Activated CD8-positive, alpha-beta memory T cell treated with anti-CD3 and anti-CD28 coated beads for 4 hours (primary cell): Measurements from ENCODE around the gene MTMR12.
"Not testable (repeated sequence)": the region's sequence is repeated elsewhere in the genome, so short reads cannot be mapped to it uniquely, and the experiment has no call there.

ENCODE experiments used
- DNase-seq, 2 donors: peaks; one replicate each; pipeline ENCODE4 v3.0.0-alpha.2; 2020; ENCODE audit warnings: low read depth in 2 of 2

Gene MTMR12

DNA sequence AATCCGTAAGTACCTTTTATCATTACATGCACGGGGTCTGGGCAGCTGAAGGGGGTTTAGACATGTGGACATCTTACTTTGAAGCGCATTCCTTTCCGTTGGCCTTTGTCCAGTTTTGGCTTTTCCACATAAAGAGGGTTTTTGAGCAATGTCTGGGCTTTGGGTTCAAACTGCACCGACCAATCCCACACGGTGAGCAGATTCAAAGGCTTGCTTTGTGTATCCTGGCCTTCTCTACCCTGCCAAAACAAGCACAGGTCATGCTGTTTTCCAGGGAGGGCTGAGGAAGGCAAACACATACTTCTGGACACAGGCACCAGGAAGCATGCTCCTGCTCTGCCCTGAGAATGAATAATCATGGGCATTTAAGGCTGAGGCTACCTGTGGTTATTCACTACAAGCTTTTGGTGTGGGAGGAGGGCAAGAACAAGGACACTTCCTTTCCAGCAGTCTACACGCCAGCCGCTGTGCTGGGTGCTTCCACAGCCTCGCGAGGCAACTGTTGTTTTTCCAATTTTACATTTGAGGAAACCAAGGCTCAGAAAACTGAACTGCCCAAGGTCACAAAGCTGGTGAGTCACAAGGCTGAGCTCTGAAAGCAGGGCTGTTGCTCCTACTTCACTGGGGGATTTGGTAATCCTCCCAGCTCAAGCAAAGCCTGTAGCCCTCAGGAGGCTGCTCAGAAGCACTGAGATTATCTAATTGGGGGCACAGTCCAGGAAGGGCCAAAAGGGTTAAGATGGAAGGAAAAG is 78.9 kb downstream of the MTMR12 start:
- no peak for DNase-seq

DNA sequence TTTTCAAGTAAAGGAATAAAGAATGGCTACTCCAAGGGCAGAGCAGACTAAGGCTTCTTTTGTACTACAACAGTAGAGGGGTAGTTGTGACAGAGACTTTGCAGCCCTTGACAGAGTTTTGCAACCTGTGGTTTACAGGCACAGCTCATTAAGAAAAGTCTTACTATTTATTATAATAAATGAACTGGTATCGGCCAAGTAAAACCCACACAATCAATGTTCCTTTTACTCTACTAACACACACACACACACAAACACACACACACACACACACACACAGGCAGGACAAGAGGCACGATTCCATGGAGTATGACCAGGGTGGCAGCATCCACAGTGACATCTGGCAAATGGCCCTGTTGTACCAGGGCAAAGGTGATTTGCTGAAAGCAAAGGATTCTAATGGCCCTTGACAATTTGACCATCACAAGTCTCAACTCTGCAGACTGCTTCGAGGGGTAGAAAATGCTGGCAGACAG is 79.5 kb downstream of the MTMR12 start:
- no peak for DNase-seq

DNA sequence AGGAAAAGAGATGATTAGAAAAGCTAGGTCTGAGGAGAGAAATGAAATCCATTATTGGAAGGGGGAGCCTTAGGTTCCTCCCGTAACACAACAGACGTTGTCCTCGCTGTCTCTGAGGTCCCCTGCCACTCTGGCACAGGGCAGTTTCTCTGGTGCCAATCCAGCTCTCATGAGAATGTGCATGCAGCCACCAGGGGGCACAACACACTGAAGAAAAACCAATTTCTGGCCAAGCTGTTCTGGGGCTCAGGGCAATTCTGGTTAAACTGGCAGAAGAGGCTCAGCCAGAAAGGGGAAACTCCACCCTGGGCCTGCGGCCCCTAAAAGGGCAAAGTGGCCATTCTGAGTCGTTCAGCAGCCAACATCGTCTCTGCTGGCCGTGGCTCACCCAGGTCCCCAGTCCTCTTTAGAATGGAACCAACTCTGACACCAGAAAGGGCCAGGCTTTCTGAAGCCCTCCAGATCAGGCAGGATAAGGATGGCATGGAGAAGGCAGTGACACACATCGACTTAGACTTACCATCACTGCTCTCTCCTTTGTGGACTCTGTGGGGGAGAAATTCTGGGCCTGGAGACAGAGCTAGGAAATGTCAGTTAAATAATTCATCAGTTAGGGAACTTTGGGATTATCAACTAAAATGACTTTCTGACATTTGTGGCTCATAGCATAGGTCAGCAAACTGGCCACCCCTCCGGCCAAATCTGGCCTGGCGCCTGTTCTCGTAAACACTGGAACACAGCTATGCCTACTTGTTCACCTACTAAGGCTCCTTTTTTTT is 80.1 kb downstream of the MTMR12 start:
- peak; percentile 50 to 52 for DNase-seq

DNA sequence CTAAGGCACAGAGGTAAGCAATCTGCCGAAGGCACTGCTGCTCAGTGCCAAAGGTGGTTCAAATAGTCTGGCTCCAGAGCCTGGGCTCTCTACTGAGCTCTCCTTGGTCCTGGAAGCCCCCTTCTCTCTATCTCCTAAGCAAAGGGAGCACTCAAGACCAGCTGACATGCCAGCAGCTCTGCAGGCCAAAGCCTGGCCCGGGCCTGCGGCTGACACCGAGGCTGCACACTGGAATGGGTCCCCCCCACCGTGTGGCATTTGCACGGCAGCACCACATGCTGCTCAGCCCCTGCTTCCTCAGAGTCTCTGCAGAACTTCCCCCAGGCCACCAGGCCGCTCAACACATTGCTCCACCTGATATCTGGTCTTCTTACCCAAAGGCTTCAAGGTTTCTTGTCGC is 80.8 kb downstream of the MTMR12 start:
- DNase-seq: no peak

DNA sequence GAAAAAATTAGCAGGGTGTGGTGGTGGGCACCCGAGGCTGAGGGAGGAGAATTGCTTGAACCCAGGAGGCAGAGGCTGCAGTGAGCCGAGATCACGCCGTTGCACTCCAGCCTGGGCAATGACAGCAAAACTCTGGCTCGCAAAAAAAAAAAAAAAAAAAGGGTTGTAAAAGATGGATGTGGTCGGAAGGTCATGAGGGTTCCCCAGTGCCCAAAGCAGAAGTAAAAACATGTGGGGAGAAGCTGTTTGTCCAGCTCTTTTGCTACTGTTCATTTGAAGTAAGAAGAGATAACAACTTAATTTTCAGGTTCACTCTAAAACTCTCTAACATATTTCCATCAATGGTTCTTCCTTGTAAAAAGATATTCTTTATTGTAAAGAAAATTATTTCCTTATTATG is 81.5 kb downstream of the MTMR12 start:
- no peak for DNase-seq

DNA sequence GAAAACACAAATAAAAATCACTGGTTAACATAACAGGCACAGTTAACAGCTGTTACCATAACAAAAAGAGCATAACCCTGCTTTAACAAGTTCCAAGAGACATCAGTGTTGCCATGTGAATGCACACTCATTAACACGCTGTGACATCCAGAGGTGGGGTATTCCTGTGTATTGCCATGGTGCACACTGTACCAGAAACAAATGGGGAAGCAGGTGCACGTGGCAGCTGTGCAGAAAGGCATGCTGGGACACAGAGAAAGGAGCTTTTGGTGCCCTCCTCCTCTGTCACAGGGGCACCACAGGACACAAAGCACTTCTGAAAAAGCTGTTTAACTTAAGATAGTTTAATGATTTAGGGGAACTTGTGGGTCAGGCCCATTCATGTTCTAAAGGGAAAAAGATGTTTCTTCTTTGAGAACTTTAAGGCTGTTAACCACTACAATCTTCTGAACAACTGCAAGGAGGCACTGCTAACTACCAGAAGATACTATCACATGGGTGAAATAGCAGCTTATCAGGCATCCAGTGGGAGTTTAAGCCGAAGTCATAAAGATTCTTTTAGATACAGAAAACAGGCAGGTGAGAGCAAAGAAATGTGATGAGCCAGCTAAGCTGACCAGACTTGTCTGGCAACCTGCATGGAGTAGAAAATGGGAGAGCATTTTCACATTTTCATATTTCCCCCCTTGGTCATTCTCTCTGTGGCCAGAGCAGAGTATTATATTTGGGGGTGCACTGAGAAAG is 82.2 kb downstream of the MTMR12 start:
- no peak for DNase-seq

DNA sequence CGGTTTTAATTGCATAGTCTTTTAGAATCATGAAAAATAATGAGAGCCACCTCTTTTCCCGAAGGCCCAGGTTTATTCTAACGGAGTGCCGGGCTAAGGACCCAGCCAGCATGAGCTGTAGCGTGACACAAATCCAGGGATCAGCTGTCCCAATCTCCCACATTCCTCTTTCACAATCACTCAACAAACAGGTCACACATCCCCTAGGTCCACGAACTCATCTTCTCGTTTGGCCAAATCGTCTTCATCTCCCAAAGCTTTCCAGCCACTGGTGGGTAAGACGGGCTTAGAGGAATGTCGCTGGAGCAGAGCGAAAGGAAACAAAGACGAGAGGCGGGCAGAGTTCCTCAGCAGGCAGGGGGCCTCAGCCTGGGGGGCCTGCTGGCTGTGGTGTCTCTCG is 83.2 kb downstream of the MTMR12 start:
- no peak for DNase-seq

DNA sequence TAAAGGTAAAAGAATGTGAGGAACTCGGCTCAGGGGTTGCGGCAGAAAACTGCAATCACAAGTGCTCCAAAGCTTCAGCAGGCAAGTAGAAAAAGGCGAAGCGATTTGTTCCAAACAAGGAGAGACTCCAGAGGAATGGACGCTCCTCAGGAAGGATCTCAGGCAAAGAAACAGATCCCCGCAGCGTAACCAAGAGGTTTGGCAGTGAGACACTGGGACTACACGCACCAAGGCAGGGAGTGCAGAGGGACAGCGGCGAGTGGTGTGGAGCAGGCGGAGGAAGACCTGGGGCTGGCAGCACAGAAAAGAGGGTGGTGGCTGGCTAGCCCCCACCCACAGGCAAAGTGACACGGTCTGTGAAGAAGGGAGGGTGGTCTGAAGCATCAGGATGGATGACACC is 83.9 kb downstream of the MTMR12 start:
- no peak for DNase-seq

DNA sequence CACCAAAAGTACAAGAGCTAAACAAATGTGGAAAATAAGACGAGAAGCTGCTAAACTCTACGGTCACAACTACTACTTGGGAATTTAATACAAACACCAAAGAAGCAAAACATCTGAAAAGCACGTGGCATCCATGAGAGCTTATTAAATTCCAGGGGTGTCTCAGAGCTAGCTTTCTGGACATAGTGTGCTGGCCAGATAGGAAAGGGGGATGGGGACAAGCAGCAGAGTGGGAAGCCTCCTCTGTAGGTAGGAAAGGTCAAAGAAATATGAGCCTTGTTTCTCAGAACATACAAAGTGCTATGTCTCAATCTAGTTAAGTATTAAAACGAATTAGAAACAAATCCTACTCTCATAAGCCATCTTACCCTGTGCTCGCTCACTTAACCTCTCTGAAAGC is 87.3 kb downstream of the MTMR12 start:
- no peak for DNase-seq

DNA sequence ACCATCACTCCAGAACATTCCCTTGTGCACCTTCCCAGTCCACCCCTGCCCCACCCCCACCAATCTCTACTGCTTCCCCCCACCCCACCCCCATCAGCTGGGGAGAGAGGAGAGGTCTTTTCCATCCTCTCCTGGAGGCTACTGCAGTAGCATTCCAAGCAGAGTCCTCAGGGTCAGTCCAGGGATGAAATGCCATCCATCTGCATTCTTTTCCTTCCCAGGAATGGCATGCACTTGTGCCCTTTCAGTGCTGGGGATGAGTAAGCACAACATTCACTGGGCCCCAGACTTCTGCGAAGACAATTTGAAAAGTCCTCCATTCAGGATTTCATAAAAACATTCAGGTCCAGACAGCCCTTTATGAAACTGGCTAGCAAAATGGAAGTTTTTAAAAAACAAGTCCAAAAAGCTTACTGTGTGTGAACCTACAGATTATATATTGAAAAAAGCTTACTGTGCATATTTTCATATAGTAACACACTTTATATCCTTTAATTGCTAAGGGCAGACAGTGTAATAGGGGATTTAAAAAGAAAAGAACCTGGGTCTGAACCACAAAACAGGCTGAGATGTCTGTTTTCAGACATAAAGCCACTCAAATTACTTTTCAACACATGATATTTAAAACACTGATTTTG is 88.6 kb downstream of the MTMR12 start:
- DNase-seq: no peak

DNA sequence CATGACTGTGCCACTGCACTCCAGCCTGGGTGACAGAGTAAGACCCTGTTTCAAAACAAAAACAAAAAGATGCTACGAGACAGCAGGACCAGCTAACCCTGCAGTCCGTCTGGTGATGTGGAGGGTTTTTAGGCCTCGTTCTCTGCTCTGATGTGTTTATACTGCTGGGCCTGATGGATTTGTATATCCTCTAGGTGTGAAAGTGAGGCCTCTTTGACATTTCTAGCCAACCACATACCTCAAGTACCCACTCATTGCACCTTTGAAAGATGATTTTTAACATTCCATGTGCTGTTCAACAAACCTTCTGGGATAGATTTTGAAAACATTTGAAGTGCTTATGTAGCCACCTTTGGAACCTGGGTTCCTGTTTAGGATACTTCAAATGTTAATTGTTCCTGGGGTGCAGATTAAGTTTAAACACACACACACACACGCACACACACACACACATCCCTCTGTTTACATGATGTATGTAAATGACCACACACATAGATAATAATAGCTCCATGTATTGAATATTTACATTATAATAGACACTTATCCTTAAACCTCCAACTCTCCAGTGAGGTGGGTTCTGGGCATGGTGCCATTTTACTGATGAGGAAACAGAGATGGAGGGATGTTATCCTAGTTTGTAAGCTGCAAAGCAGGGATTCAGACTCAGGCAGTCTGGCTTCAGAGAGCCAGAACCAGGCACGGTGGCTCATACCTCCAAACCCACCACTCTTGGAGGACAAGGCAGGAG is 89.8 kb downstream of the MTMR12 start:
- DNase-seq: no peak

DNA sequence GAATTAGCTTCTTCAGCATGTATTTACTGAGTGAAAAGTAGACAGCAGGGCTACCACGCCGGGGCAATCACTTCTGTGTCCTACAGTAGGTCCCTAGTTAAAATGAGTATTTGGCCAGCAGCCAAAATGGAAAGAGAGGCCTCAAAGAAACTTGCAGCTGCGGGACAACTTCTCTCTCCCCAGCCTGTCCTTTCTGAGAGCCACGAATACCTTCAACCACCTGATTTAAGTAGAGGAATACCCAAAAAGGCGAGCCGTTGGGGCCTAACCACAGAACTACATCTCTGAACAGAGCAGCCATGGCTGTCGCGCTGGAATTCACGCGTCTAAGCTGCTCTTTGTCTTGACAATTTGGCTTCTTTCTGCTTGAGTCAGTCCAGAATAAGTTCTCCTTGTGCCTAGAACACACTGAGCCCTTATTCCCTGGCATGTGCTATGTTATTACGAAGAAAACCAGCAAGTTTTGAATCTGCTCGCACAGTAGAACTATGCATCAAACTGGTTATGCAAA is 94.8 kb downstream of the MTMR12 start:
- DNase-seq: no peak

DNA sequence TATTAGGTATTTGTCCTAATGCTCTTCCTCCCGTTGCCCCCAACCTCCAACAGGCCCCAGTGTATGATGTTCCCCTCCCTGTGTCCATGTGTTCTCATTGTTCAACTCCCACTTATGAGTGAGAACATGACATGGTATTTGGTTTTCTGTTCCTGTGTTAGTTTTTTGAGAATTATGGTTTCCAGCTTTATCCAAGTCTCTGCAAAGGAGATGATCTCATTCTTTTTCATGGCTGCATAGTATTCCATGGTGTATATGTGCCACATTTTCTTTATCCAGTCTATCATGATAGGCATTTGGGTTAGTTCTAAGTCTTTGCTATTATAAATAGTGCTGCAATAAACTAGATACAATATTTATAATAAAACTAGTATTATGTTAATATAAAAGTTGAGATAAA is 98.4 kb downstream of the MTMR12 start:
- not testable (repeated sequence) for DNase-seq

DNA sequence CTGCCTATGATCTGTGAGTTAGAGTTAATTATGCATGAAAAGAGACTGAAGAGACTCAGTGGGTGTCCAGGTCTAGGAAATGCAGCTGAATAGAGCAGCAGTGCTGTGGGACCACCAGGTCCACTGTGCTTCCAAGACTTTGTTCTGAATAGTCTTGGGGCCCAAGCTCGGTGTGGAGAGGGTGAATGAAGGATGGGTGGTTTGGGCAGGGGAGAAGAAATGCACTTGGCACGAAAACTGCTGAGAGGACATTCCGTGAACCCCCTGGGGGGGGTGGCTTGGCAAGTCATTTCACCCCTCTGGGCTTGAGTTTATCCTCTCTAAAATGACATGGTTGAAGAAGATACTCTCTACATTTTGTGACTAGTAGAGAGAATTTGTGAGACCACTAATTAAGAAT is 102.6 kb downstream of the MTMR12 start:
- DNase-seq: no peak

DNA sequence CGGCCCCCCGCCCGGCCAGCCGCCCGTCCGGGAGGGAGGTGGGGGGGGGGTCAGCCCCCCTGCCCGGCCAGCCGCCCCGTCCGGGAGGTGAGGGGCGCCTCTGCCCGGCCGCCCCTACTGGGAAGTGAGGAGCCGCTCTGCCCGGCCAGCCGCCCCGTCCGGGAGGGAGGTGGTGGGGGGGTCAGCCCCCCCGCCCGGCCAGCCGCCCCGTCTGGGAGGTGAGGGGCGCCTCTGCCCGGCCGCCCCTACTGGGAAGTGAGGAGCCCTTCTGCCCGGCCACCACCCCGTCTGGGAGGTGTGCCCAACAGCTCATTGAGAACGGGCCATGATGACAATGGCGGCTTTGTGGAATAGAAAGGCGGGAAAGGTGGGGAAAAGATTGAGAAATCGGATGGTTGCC is 103.9 kb downstream of the MTMR12 start:
- not testable (repeated sequence) for DNase-seq

DNA sequence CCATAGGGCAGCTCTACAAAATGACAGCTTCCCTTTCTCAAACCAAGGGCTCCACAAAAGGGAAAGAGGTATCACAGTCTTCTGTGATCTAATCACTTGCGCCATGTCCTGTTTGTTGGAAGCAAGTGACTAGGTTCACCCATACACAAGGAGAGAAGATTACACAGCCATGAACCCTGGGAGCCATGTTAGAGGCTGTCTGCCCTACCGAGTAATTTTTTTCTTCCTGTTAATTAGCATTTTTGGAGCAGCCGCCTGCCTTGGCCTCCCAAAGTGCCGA is 105.4 kb downstream of the MTMR12 start:
- no peak for DNase-seq

DNA sequence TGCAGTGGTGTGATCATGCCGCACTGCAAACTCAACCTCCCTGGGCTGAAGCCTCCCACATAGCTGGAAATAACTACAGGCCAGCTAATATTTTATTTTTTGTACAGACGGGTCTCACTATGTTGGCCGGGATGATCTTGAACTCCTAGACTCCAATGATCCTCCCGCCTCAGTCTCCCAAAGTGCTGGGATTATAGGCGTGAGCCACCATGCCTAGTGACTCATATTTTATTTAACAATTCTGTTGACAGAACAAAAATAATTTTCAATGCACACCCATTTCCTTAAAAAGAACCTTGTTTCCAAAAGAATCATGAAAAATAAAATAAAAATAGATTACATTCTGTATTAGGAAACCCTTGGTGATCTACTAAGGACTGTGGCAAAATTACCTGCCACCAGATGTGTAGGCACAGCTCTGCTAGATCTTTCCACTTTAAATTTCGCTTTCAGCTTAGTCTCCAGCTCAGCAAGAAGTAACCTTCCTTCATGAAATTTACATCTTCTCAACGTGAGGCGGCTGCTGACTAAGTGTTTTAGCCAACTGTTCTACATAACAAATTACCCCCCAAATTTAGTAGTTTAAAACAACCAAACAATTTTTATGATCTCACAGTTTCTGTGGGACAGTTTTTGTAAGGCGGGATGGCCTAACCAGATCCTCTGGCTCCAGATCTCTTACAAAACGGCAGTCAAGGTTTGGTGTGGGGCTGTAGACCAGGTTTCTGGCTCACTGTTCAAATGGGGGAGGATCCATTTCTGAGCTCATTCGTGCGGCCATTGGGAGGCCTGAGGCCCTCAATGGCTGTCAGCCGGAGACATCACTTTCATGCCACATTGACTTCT is 106.0 kb downstream of the MTMR12 start:
- DNase-seq: no peak

DNA sequence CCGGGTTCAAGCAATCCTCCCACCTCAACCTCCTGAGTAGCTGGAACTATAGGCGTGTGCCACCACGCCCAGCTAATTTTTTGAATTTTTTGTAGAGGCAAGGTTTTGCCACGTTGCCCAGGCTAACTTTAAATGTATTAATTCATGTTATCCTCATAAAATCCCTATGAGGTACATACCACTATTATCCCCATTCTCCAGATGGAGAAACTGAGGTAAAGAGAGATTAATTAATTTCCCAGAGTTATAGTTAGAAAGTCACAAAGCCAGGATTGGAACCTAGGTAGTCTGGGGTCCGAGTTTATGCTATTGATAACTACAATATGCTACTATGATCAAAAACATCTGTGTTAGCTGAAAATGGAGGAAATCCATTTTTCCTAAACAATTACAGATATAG is 106.7 kb downstream of the MTMR12 start:
- no peak for DNase-seq

DNA sequence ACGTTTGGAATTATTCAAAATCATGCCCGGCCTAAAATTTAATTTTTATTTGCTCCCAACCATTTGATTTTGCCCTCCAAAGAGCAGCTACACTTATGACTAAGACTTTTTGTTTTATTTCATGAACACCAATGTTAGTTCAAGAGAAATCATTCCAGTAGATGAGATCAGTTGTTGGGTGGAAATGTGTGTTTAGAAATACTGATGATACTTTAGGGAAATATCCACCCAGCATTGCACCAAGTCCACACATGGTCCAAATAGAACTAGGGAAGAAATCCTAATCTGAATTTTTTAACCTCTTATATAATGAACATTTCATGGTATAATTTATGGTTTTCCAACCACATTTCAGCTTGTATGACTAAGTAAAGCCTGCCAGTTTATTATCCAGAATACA is 110.3 kb downstream of the MTMR12 start:
- no peak for DNase-seq

DNA sequence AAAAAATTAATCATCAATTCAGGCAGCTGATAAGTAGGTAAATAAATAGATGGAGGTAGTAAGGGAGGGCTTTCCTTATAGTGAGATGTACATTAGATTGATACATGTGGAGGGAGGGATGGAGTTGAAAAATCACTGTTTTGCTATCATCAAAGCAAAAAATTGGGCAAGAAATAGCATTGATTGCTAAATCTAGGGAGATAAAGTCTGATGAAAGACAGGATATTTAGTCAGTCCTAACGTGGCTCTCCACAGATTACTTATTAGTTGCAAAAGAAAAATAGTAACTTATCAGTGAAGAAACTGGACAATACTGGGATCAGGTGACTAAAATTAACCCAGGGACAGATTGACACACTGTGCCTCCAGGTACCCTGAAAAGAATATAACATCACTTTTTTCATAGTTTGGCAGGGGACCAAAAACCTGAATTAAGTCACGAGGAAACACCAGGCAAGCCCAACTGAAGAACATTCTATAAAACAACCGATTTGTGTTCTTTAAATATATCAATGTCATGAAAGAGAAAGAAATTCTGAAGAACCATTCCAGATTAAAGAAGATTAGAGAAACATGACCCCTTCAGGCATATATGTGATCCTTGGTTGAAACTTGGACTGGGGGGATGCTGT is 111.5 kb downstream of the MTMR12 start:
- no peak for DNase-seq
